Stimulated activated CD4-positive, alpha-beta T cell treated with anti-CD3 and anti-CD28 coated beads, Interleukin-15, amount 100 ng/mL, for 24 hours (primary cell): ENCODE measurements around the gene EIF4E3.

Experiments
- DNase-seq: peaks from one replicate; pipeline ENCODE4 v3.0.0-alpha.2; 2020

EIF4E3 gene

DNA sequence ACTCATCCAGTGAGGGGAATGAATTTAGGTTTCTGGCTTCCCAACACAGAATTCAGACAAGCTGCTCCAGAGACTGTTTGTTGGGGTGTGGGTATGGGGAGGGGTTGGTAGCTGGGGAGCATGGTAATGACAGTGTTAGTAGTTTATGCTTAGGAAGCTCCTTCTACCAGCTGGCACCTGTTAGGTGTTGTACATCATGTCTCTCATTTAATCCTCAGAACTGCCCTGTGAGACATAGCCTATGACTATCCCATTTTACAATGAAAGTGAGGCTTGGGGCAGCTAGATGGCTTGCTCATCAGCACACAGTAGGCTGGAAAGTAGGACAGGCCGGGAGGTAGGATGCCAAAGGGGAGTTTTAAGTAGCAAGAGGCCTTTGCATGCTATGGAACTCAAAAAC is 2.5 kb downstream of the EIF4E3 start:
- no peak for DNase-seq

- DNase-seq, result peak; percentile 33
Measured at GRCh38 chr3:71721651-71722157, 3.5 kb downstream of the EIF4E3 start.

GRCh38 chr3:71721002-71721401 is 4.2 kb downstream of the EIF4E3 start:
- no peak for DNase-seq

- no peak for DNase-seq
Measured at GRCh38 chr3:71718072-71718471, 7.1 kb downstream of the EIF4E3 start.

DNA sequence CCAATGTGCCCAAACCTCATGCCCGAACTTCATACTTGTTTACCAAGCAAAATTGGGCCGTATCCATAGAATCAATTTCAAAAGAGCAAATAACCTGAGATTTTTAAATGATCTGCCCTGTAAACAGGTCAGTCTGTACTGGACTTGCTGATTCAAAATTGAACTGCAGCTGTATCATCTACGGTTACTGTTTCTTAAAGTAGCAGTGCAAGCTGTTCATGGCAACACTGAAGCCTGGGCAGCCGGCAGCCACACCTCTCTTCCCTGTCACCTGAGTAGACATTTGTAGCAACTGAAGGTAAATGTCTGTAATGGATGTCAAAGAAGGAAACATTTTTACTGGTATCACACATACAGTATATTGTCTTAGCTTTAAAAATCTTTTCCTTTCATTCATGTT is 10.6 kb downstream of the EIF4E3 start:
- no peak for DNase-seq

DNA sequence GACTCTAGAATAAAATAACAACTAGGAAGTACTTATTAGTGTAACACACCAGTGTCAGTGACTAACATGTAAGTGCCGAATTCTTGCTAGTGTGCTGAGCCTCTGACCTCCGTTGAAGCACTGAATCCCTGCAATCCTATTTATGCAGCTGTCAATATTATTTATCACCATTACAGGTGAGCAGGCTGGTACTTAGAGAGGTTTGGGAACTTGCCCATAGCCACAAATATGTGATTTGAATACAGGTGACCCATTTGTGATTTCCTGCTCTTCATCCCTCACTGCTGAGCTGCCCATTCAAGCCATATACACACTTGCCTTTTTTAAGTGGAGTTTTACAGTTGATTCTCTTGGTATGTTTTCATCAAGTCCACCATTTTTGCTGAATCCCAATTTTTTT is 12.2 kb downstream of the EIF4E3 start:
- DNase-seq, result no peak

GRCh38 chr3:71710906-71711494 is 14.2 kb downstream of the EIF4E3 start:
- no peak for DNase-seq

DNA sequence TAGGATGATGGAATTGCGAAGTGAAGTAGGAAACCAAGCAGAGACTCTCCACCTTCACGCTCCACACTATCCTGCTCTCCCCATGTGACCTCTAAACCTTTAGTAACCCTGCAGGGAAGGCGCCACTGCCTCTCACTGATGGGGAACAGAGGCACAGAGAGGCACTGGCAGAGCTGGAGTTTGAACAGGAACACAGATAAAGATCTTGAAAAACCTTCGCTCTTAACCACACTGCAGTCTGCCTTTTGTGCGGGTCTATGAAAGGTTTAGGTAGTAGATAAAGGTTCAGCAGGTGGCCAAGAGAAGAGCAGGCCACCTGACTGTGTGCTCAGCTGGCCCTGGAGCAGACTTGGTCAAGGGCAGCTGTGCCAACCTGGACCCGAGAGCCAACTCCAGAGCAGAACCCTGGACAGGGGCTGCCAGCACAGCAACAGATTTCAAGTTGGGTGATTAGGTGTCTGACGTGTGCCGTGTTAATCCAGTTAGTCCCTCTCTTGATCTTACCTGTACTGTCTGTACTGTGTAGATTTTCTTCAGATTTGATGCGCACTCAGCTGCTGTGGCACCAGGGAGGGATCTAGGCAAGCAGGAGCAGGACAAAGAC is 15.2 kb downstream of the EIF4E3 start:
- DNase-seq, result no peak

DNA sequence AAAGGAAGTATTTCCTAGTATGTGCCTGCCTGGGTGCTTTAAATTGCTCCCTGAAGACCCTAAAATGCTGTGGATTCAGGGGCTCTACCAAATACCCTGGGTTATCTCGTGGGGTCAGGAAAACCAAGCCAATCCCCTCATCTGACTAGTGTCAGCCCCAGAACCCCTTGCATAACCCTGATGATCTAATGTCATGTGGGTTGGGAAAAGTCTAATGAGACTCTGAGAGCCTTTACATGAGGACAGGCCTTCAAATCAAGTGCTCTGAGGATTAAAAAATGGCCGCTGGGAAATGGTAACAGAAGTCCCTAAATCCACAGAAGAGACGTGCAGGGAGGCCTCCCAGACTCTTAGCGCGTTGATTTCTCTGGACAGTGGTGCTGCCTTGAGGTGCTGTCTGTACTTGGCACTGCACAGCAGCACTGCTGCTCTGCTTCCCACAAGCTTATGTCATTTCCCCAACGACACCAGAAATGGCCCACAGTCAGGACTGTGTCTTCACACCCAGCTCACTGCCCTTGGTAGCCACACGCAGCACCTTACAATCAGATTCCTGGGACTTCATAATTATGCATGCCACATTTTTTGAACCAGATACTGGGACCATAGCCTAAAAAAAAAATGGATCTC is 16.6 kb downstream of the EIF4E3 start:
- no peak for DNase-seq

GRCh38 chr3:71707595-71707994 is 17.6 kb downstream of the EIF4E3 start:
- DNase-seq, result no peak

- DNase-seq, result no peak
Measured at GRCh38 chr3:71705681-71706080, 19.5 kb downstream of the EIF4E3 start.

- DNase-seq, result no peak
Measured at GRCh38 chr3:71704915-71705314, 20.3 kb downstream of the EIF4E3 start.

DNA sequence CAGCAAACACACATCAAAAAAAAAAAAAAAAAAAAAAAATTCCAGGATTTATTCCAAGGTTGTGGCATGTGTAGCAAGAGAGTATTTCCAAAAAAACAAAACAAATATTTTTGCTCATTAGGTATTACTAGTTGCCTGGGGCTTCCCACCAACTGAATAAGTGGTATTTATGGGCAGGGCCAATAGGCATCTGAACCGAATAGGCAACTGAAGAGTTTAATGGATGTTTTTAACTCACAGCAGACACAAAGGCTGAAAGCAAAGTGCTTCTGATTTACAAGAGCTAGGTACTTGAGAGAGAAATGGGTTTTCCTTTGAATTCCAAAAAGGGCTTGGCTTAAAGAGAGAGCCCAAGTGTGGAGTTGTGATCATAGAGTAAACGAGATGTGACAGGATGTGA is 21.4 kb downstream of the EIF4E3 start:
- DNase-seq, result no peak

DNA sequence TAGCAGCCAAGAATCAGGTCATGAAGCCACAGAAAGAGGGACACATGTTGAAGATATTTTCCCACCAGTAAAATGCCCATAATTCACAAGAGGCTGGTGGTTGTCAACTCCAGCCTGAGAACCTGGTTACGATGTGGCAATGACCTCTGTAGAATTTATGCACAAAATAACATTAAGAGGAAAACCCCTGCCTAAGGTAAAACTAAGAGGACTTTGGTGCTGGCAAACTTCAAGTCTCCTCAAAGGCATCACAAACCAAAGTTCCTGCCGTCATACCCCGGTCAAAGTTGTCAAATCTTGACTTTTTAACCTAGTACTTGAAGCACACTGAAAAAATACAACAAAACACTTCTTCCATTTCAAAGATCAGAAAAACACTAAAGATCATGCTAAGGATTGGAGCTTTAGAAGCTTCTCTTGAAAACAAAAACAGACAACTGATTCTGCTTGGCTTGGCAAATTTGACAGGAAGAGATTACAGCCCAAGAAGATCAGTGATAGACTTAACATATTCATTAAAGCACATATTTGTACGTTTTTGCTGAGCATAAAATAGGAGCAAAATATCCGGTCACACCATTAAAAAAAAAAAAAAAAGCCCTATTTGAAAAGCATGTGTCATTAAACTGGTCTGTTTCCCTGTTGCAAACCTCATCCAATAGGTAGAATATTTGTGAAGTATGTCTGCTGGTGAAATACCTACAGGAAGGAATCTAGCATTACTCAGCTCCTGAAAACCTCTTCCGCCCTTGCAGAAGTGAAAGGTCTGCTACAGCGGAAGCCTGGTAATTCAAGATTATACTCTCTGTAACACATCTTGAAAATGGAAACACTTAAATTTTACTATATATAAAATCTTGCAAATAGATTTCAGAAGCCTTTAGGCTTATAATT is 22.8 kb downstream of the EIF4E3 start:
- DNase-seq, result peak; percentile 44

GRCh38 chr3:71701251-71701762 is 23.9 kb downstream of the EIF4E3 start:
- DNase-seq, result no peak

GRCh38 chr3:71695000-71695482 is 30.2 kb downstream of the EIF4E3 start:
- DNase-seq, result no peak

GRCh38 chr3:71694358-71694999 is 30.7 kb downstream of the EIF4E3 start:
- DNase-seq, result no peak

DNA sequence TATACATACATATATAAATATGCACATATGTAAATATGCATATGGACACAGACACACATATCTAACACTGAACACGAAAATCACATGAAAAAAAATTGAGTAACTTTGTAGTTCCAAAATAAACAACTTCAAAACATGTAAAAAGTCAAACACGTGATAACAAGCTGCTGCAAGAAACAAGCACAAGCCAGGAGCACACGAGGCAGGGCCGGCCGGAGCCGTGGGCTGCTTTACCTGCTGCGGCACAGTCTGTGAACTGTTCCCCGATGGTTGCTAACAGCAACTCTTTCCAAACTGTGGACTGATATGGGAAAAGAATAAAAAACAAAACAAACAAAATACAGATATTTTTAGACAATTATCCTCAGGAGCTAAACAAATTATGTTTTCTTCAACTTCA is 31.6 kb downstream of the EIF4E3 start:
- DNase-seq, result no peak

- DNase-seq, result no peak
Measured at GRCh38 chr3:71692139-71692538, 33.1 kb downstream of the EIF4E3 start.

DNA sequence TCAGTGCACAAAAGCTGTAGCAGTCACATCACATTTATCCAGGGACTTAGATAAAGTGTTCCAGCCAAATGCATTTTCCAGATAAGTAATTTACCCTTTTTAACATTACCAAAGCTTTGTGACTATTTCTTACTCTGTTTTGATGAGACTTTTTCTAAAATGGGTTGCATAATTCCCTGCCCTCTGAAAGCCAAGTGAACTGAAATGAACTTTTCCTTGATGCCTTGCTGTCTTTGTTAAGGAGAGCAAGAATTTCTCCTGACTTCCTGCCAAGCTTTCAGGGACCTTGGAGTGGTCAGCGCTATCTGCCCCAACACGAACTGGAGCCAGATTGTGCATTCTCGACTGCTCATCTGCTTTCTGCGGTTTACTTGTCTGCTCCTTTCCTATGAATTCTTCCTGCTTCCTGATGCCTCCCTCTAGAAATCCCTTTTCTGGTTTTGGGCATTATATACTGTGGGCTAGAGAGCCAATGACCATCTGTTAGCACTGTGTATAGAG is 34.8 kb downstream of the EIF4E3 start:
- DNase-seq, result no peak

DNA sequence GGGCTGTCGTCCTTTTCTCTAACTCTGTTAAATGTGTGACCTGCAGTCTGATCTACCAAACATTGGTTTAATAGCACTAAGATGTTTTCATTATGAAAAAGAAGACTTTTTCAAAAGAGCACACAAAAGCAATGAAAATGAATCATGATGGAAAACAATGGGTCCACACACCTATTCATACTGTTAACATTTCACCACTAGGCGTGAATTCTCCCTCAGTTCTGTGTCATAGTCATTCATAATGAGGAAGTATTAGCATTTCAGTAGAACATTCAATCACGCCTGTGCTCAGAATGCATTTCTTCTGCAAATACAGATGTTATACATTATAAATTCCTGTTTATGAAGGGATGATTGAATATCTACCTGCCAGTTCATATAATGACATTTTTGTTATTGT is 35.9 kb downstream of the EIF4E3 start:
- no peak for DNase-seq

DNA sequence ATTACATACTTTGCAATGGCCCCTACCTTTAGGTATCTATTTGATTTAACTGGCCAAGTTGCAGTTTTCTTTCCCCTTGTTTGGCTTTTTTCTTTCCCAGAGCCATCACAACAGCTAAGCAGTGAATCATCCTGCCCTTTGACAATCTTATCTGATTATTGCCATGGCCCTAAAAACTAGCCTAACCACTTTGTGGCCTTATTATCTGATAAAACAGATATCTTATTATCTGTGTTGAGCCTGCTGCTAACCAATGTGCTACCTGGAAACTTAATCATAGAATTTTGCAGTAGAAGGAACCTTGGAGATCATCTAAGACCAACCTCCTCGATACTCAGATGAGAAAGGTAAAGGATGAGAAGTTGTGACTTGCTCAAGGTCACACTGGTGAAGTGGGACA is 37.1 kb downstream of the EIF4E3 start:
- DNase-seq, result no peak
